H9 (cell line): Measurements from ENCODE around the gene ARID1B. TPM values are rescaled to one million over a fixed set of nuclear protein-coding genes. Genes with fewer than 3 reads are reported as not detected.

Experiments
- DNase-seq: peaks from one replicate; pipeline ENCODE4 v3.0.0-alpha.2; 2017
- H2AFZ ChIP-seq: one replicate; pipeline ENCODE4 v1.6.1; 2013; ENCODE audit warnings: mild to moderate bottlenecking, low read length, control low read depth, moderate library complexity
- H2AK5ac ChIP-seq: 2 replicates; pipeline ENCODE4 v1.6.1; 2013; ENCODE audit warnings: low read length, control low read depth, mixed read lengths; ENCODE audit not compliant: insufficient read length
- H2BK120ac ChIP-seq: one replicate; pipeline ENCODE4 v1.6.1; 2013; ENCODE audit warnings: low read depth, mild to moderate bottlenecking, low read length, control low read depth, inconsistent platforms; ENCODE audit not compliant: poor library complexity, severe bottlenecking
- H2BK12ac ChIP-seq: 2 replicates; pipeline ENCODE4 v1.6.1; 2013; ENCODE audit warnings: low read length, control low read depth, mixed read lengths, low read depth; ENCODE audit not compliant: insufficient read length
- H2BK15ac ChIP-seq: 2 replicates; pipeline ENCODE4 v1.6.1; 2013; ENCODE audit warnings: low read depth, low read length, control low read depth
- H2BK20ac ChIP-seq: one replicate; pipeline ENCODE4 v1.6.1; 2013; ENCODE audit warnings: low read depth, mild to moderate bottlenecking, low read length, control low read depth, inconsistent platforms; ENCODE audit not compliant: poor library complexity, severe bottlenecking
- H2BK5ac ChIP-seq: 2 replicates; pipeline ENCODE4 v1.6.1; 2013; ENCODE audit warnings: low read length, control low read depth, mixed read lengths; ENCODE audit not compliant: insufficient read length
- H3K14ac ChIP-seq: 2 replicates; pipeline ENCODE4 v1.6.1; 2013; ENCODE audit warnings: low read length, control low read depth; ENCODE audit not compliant: insufficient read depth
- H3K18ac ChIP-seq: 2 replicates; pipeline ENCODE4 v1.6.1; 2013; ENCODE audit warnings: low read depth, mild to moderate bottlenecking, mixed read lengths, low read length, control low read depth; ENCODE audit not compliant: insufficient read length
- H3K23ac ChIP-seq: 2 replicates; pipeline ENCODE4 v1.6.1; 2013; ENCODE audit warnings: low read length, control low read depth, mixed read lengths, low read depth; ENCODE audit not compliant: insufficient read length
- H3K23me2 ChIP-seq: 2 replicates; pipeline ENCODE4 v1.6.1; 2013; ENCODE audit warnings: low read depth, mild to moderate bottlenecking, mixed read lengths, low read length, control low read depth; ENCODE audit not compliant: insufficient read length, poor library complexity, severe bottlenecking
- H3K27ac ChIP-seq: 2 replicates; pipeline ENCODE4 v1.5.1; 2013; ENCODE audit warnings: low read length, control low read depth, mixed read lengths, low read depth; ENCODE audit not compliant: insufficient read length
- H3K27me3 ChIP-seq: 2 replicates; pipeline ENCODE4 v1.6.1; 2013; ENCODE audit warnings: low read length, control low read depth, inconsistent platforms; ENCODE audit not compliant: insufficient read depth
- H3K4ac ChIP-seq: 2 replicates; pipeline ENCODE4 v1.6.1; 2013; ENCODE audit warnings: low read depth, mild to moderate bottlenecking, control low read depth, inconsistent platforms, low read length, moderate library complexity
- H3K4me1 ChIP-seq: 2 replicates; pipeline ENCODE4 v1.6.1; 2013; ENCODE audit warnings: low read length, control low read depth, inconsistent platforms; ENCODE audit not compliant: insufficient read depth
- H3K4me2 ChIP-seq: 2 replicates; pipeline ENCODE4 v1.6.1; 2013; ENCODE audit warnings: low read length, control low read depth, mixed read lengths; ENCODE audit not compliant: insufficient read length, insufficient read depth
- H3K56ac ChIP-seq: 2 replicates; pipeline ENCODE4 v1.6.1; 2013; ENCODE audit warnings: low read depth, mild to moderate bottlenecking, mixed read lengths, low read length, control low read depth; ENCODE audit not compliant: insufficient read length
- H3K79me1 ChIP-seq: 2 replicates; pipeline ENCODE4 v1.6.1; 2013; ENCODE audit warnings: low read depth, mild to moderate bottlenecking, moderate library complexity, low read length, control low read depth, inconsistent platforms; ENCODE audit not compliant: insufficient read depth, poor library complexity, severe bottlenecking
- H3K79me2 ChIP-seq: 2 replicates; pipeline ENCODE4 v1.6.1; 2013; ENCODE audit warnings: low read length, control low read depth, inconsistent platforms; ENCODE audit not compliant: insufficient read depth
- H3K9ac ChIP-seq: 2 replicates; pipeline ENCODE4 v1.6.1; 2013; ENCODE audit warnings: low read length, control low read depth, mixed read lengths; ENCODE audit not compliant: insufficient read length; ENCODE audit errors: extremely low read depth
- H3K9me3 ChIP-seq: one replicate; pipeline ENCODE4 v1.6.1; 2013; ENCODE audit warnings: low read depth, low read length, inconsistent platforms; ENCODE audit not compliant: control insufficient read depth
- H3T11ph ChIP-seq: one replicate; pipeline ENCODE4 v1.6.1; 2013; ENCODE audit warnings: mild to moderate bottlenecking, low read length, control low read depth, inconsistent platforms
- H4K20me1 ChIP-seq: one replicate; pipeline ENCODE4 v1.6.1; 2013; ENCODE audit not compliant: control insufficient read depth, insufficient read length, insufficient read depth
- H4K5ac ChIP-seq: 2 replicates; pipeline ENCODE4 v1.6.1; 2013; ENCODE audit warnings: low read depth, mild to moderate bottlenecking, mixed read lengths, low read length, control low read depth; ENCODE audit not compliant: insufficient read length
- H4K8ac ChIP-seq: replicated peaks from 2 replicates; pipeline ENCODE4 v1.6.1; 2013; ENCODE audit warnings: low read length, control low read depth, mixed read lengths, low read depth; ENCODE audit not compliant: insufficient read length
- H4K91ac ChIP-seq: 2 replicates; pipeline ENCODE4 v1.6.1; 2013; ENCODE audit warnings: low read depth, mild to moderate bottlenecking, moderate library complexity, mixed read lengths, low read length, control low read depth; ENCODE audit not compliant: insufficient read length
- H3K27ac Mint-ChIP-seq, 3 experiments: 2 replicates in 2 of 3; 3 replicates in 1 of 3; pipeline ENCODE4 v1.8.0; 2020 to 2021; ENCODE audit warnings: mixed read lengths in 3 of 3, mild to moderate bottlenecking in 1 of 3, moderate library complexity in 1 of 3
- H3K27me3 Mint-ChIP-seq: 2 replicates; pipeline ENCODE4 v1.8.0; 2021; ENCODE audit warnings: low read depth, mild to moderate bottlenecking, moderate library complexity, mixed read lengths
- H3K36me3 Mint-ChIP-seq, 3 experiments: 2 replicates in 2 of 3; 3 replicates in 1 of 3; pipeline ENCODE4 v1.8.0; 2020 to 2021; ENCODE audit warnings: low read depth in 3 of 3, mixed read lengths in 3 of 3; ENCODE audit not compliant: insufficient read depth in 1 of 3
- H3K4me1 Mint-ChIP-seq, 2 experiments: 2 replicates each; pipeline ENCODE4 v1.8.0; 2020; ENCODE audit warnings: mixed read lengths in 2 of 2
- H3K4me3 Mint-ChIP-seq, 2 experiments: 2 replicates in 1 of 2; 3 replicates in 1 of 2; pipeline ENCODE4 v1.8.0; 2020 to 2021; ENCODE audit warnings: mild to moderate bottlenecking in 2 of 2, mixed read lengths in 2 of 2, moderate library complexity in 1 of 2
- H3K9me3 Mint-ChIP-seq, 2 experiments: 2 replicates in 1 of 2; 3 replicates in 1 of 2; pipeline ENCODE4 v1.8.0; 2020; ENCODE audit warnings: mild to moderate bottlenecking in 2 of 2, mixed read lengths in 2 of 2, moderate library complexity in 1 of 2
- WGBS: extraction: QIAGEN DNeasy Blood & Tissue Kit; methylation state at CpG from one replicate; pipeline ENCODE4 v1.1.7; 2013; ENCODE audit warnings: missing lambda C conversion rate, low lambda C conversion rate, mixed read lengths; ENCODE audit not compliant: insufficient read length; ENCODE audit errors: extremely low coverage; 5-methylcytosine and 5-hydroxymethylcytosine counted together
- total RNA-seq: library from RNA; stranded (reverse); gene quantifications from 2 replicates; pipeline ENCODE4 v1.2.1, GENCODE V29; 2021
- TF ChIP-seq, protein P1 (sequence below): fragments of 200-600 bp; sonication (generic); conservative IDR thresholded peaks from 3 replicates; pipeline ENCODE4 v1.8.0; 2021; ENCODE audit warnings: antibody characterized with exemption, mild to moderate bottlenecking

Gene ARID1B
- total RNA-seq, 1 experiment from 2014 or later: 88.2 TPM

GRCh38 chr6:157182503-157183264 is 405.5 kb downstream of the ARID1B start:
- no peak overlapping the region for H2BK12ac ChIP-seq
- H3K18ac ChIP-seq: no peak overlapping the region
- TF ChIP-seq, protein P1, sequence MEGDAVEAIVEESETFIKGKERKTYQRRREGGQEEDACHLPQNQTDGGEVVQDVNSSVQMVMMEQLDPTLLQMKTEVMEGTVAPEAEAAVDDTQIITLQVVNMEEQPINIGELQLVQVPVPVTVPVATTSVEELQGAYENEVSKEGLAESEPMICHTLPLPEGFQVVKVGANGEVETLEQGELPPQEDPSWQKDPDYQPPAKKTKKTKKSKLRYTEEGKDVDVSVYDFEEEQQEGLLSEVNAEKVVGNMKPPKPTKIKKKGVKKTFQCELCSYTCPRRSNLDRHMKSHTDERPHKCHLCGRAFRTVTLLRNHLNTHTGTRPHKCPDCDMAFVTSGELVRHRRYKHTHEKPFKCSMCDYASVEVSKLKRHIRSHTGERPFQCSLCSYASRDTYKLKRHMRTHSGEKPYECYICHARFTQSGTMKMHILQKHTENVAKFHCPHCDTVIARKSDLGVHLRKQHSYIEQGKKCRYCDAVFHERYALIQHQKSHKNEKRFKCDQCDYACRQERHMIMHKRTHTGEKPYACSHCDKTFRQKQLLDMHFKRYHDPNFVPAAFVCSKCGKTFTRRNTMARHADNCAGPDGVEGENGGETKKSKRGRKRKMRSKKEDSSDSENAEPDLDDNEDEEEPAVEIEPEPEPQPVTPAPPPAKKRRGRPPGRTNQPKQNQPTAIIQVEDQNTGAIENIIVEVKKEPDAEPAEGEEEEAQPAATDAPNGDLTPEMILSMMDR: no peak

More at GRCh38 chr6:157182503-157183264, 405.5 kb downstream of the ARID1B start:
- DNase-seq: no peak
- Histone ChIP-seq H4K91ac (no peak overlapping the region), H2BK5ac (no peak overlapping the region), H3K4me2 (no peak overlapping the region), H2AK5ac (no peak overlapping the region), H2BK15ac (no peak overlapping the region), H3K4me1 (0 out of 2 replicates have a peak, but pooled peaks cover 2% of the 10 kb centered on the region), H2AFZ (no peak overlapping the region), H4K20me1 (no peaks in the 10 kb centered on the region), H3K27ac (no peak overlapping the region), H3K23ac (no peak overlapping the region), H3K4ac (no peak overlapping the region), H3K79me1 (no peaks in the 10 kb centered on the region), H3K14ac (no peak overlapping the region), H3K56ac (no peak overlapping the region), H2BK120ac (no peak overlapping the region), H3K9me3 (no peaks in the 10 kb centered on the region), H3T11ph (no peak overlapping the region), H4K5ac (no peak overlapping the region), H2BK20ac (no peak overlapping the region), H3K23me2 (no peaks in the 10 kb centered on the region), H3K27me3 (no peaks in the 10 kb centered on the region), H3K9ac (no peak overlapping the region), H4K8ac (no peak overlapping the region), H3K79me2 (no peaks in the 10 kb centered on the region)
- H3K4me3 Mint-ChIP-seq: no peak overlapping the region
- WGBS: no CpG with 5 or more reads among the region's 15 CpGs
- H3K36me3 Mint-ChIP-seq: peaks cover 15 to 38% (median 25%) of the 10 kb centered on the region in 3 experiments
- H3K9me3 Mint-ChIP-seq: no peaks in the 10 kb centered on the region
- peak overlapping the region in 1 of 3 experiments; percentile 41; a peak in 2 of 7 replicates for H3K27ac Mint-ChIP-seq
- H3K4me1 Mint-ChIP-seq: peaks cover 15 to 19% of the 10 kb centered on the region in 2 experiments
- no peaks in the 10 kb centered on the region for H3K27me3 Mint-ChIP-seq
